SKM-1 (cell line): ENCODE measurements around the gene ERAS.
A peak's percentile ranks its signal among the peaks of the same experiment; 100 is the strongest.

Source experiments
- DNase-seq: peaks from one replicate; lab custom pipeline; 2025; ENCODE audit not compliant: unreplicated experiment; lab: John Stamatoyannopoulos, UW

The ERAS gene

GRCh38 chrX:48826135-48826875 is at the start of gene ERAS:
Gene ERAS (plus strand): TSS chrX:48826513. CDS start chrX:48829124, 2,611 bp downstream.
- no peak for DNase-seq

- no peak for DNase-seq
Measured at GRCh38 chrX:48776818-48777439, 49.4 kb upstream of the ERAS start.

DNA sequence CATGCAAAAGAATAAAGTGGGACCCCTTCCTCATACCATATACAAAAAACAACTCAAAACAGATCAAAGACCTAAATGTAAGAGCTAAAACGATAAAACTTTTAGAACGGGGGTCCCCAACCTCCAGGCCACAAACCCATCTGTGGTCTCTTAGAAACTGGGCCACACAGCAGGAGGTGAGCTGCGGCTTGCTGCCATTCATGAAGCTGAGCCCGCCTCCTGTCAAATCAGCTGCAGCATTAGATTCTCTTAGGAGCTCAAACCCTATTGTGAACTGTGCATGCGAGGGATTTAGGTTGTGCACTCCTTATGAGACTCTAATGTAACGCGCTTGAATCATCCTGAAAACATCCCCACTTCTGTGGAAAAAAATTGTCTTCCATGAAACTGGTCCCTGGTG is 46.9 kb upstream of the ERAS start:
- no peak for DNase-seq

DNA sequence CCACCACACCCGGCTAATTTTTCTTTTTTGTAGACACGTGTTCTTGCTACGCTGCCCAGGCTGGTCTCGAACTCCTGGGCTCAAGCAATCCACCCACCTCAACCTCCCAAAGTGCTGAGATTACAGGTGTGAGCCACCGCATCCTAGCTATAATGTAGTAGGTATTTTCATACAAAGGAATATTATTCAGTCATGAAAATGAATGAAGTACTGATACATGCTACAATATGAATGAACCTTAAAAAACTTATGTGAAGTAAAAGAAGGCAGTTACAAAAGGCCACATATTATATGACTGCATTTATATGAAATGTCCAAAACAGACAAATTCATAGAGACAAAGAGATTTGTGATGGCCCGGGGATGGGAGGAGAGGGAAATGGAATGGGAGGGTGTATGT is 44.6 kb upstream of the ERAS start:
- DNase-seq = no peak

- no peak for DNase-seq
Measured at GRCh38 chrX:48782216-48782615, 44.1 kb upstream of the ERAS start.

GRCh38 chrX:48782795-48783194 is 43.5 kb upstream of the ERAS start:
- DNase-seq = no peak

- DNase-seq = no peak
Measured at GRCh38 chrX:48784726-48785125, 41.6 kb upstream of the ERAS start.

- DNase-seq = no peak
Measured at GRCh38 chrX:48785186-48785539, 41.1 kb upstream of the ERAS start.

GRCh38 chrX:48785540-48786214 is 40.6 kb upstream of the ERAS start:
- no peak for DNase-seq

DNA sequence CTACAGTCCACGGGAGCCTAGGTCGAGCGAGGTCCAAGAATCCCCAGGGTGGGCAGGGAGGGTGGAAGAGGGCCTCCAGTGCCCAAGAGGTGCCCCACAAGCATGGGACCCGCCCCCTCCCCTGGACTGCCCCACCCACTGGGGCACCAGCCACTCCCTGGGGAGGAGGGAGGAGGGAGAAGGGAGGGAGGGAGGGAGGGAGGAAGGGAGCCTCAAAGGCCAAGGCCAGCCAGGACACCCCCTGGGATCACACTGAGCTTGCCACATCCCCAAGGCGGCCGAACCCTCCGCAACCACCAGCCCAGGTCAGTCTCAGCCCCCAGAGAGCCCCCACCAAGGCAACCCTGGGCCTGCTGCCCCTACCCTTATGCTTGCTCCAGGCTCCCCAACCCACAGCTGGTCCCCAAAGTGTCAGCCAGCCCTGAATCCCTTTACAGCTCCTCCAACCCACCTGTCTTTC is 39.9 kb upstream of the ERAS start, which contains the start of gene GATA1:
TSS of gene GATA1 (plus strand) at position 250 of the 460 bp plus-strand sequence. CDS start 4,520 bp downstream, outside the sequence.
- DNase-seq = no peak

DNA sequence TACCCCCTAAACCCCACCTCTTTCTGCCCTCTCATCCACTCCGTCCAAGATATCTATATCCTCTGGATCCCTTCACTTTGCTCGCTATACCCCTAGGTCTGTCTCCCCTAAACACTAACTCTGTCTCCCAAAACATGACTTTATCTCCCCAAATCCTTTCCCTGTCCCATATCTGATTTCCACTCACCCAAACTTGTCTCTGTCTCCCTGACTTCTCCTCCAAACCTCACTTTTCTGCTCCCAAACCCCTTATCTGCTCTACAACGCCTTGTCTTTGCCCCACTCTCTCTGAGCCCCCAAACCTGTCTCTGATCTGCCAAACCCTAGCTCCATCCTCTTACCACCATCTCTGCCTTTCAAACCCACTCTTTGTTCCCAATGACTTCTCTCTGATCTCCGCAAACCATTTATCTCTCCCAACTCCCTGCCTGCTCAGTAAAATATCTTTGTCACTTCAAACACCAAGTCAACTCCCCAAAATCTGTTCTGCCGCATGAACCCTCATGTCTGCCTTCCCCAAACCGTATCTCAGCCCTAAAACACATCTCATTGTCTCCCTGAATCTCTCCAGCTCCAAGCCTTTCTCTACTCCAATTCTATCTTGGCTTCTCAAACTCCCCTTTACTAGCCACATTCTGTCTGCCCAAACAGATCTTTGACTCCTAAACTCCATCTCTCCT is 39.3 kb upstream of the ERAS start:
- no peak for DNase-seq

DNA sequence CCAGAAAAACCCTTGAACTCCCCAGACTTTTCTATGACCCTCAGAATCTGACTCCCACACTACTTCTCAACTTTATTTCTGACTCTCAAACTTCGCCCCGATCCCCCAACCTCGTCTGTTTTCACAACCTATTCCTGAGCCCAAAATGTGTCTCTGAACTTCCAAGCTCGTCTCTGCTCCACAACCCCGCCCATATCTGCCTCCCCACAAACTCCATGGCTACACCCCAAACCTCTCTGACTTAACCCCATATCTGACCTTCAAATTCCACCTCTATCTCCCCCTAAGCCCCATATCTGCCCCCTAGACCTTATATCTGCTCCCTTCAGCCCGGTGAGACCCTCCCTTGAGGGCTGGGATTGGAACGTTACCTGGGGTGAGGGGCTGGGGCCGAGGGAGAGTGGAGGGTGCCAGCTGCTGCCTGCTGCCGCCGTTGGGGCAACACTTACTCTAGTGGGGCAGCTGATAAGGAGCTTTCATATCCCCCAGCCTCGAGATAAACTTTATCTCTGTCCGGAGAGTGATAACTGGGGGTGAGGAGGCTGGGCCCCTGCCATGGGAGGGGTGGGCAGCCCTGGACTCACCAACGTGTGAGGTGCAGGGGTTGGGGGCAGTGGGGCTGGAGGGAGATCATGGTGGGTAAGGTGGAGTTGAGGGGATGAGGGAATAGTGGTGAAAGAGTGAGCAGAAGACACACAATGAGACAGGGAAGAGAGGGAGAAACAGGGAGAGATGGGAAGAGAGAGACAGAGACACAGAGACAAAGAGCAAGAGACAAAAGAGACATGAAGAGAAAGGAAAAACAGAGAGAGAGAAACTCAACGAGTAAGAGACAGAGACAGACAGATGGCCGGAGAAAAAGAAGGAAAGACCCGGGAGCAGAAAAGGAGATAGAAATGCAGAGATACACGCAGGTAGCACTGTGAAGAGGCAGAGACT is 38.5 kb upstream of the ERAS start:
- DNase-seq = no peak

DNA sequence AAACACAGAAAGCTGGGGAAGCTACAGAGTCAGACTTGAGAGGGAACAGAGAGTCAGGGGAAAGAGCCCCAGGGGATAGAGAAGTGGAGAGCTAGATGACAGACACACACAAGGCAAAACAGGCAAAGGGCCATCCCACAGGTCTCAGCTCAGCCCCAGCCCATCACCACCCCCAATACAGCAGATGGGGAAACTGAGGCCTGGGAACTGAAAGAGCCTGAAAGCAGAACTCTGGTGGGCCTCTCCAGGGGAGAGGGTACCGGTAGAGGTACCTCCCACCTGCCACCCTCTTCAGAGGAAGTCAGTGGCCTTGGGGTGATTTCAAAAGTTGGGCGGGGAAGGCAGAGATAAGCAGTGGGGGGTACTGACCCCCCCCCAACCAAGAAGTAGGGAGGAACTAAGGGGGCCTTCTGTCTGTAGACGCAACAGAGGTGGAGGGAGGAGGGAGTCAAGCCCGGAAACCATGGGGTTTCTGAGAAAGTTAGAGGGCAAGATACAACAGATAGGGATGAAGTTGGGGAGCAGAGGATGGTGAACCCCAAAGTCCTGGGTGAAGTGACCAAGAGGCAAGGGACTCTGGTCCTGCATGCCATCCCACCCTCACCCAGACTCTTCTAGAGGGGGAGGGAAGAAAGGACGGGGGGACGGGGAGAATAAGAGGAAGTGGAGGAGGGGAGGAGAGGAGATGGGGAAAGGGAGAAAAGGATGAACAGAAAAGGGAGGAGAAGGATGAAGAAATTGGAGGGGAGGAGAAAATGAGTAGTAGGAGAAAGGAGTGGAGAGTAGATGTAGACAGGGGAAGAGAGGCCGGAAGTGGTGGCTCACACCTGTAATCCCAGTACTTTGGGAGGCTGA is 36.7 kb upstream of the ERAS start:
- DNase-seq = peak; percentile 5

DNA sequence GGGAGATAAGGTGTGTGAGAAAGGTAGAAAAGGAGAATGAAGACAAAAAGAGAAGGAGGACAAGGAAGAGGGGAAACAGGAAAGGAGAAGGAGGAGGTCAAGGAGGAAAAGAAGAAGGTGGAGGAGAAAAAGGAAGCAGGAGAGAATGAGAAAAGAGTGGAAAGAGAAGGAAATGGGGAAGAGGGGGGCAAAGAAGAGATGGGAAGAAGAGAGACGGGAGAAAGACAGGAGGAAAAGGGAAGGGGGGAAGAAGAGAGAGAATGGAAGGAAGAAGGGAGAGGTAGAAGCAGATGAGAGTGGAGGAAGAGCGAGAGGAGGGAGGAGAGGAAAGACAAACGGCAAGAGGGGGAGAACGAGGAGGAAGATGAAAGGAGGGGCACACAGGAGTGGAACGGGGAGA is 35.8 kb upstream of the ERAS start:
- DNase-seq = no peak

- DNase-seq = no peak
Measured at GRCh38 chrX:48791063-48791820, 35.1 kb upstream of the ERAS start.

DNA sequence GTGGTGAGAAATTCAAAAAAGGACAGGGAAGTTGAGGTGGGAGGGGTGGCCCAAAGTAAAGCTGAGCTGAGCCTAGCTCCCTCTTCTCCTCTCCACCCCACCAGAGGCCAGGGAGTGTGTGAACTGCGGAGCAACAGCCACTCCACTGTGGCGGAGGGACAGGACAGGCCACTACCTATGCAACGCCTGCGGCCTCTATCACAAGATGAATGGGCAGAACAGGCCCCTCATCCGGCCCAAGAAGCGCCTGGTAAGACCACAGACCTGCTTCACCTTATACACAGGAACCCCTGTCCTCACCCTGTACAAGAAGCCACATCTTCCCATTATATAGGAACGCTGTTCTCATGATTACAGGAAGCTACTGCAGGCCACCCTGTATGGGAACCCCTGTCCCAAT is 34.1 kb upstream of the ERAS start:
- no peak for DNase-seq

DNA sequence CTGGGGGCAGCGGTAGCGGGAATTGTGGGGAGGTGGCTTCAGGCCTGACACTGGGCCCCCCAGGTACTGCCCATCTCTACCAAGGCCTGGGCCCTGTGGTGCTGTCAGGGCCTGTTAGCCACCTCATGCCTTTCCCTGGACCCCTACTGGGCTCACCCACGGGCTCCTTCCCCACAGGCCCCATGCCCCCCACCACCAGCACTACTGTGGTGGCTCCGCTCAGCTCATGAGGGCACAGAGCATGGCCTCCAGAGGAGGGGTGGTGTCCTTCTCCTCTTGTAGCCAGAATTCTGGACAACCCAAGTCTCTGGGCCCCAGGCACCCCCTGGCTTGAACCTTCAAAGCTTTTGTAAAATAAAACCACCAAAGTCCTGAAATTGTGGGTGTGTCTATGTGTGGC is 32.4 kb upstream of the ERAS start:
- DNase-seq = no peak

DNA sequence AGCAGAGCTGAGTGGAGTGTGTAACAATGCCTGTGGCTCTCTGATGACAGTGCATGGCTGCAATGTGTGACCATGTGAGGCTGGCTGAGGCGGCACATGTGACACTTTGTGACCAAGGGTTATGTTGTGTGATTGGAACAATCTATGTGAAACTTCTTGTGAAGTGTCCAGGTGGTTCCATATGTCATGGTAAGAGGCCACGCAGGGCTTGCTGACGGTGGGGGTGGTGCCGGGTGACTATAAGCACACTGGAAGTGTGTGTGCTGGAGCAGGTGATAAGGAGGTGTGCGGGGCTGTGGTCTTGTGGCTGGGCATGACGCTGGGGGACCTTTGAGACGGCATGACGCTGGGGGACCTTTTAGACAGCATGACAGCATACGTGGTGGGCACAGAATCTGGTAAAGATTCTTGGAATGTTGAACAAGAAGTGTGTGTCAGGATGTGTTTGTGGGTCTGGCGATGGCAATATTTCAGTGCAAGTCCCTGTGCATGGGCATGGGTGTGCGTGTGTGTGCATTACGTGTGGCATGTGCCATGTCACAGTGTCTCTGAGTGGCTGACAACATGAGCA is 31.9 kb upstream of the ERAS start:
- no peak for DNase-seq
